Left cardiac atrium (tissue), 4 donors: ENCODE data around the gene WWOX. TPM values are rescaled to one million over a fixed set of nuclear protein-coding genes. Genes with fewer than 3 reads are reported as not detected.
A peak's percentile ranks its signal among the peaks of the same experiment; 100 is the strongest.

ENCODE experiments used
- ATAC-seq, 2 donors: fragments of 200-7000 bp; cut with Tn5 transposase; one replicate each; pipeline ENCODE4 v1.9.1; 2020; ENCODE audit warnings: mild to moderate bottlenecking in 2 of 2, moderate library complexity in 2 of 2
- DNase-seq: peaks from one replicate; pipeline ENCODE4 v3.0.0-alpha.2; 2020
- intact Hi-C, 2 donors: fragments of 100-400 bp; cut with DNase I; formaldehyde crosslinking; loops; one replicate each; pipeline versions ENCODE4 v1.14.1 to v1.15.1; 2022 to 2023
- total RNA-seq, 2 donors: library from RNA; stranded (reverse); fragmentation: NEBNext Ultra II Directional; extraction: Animal tissue kit (Norgen Biotek cat#: 25700); gene quantifications; one replicate each; pipeline ENCODE4 v1.2.1, GENCODE V29; 2021
- donor health status: DM: no; HTN: yes; CAD: no.
- donor health status: DM: no; HTN: yes; CAD: no; lungs with severe emphysema.
- donor health status: DM: yes; HTN: yes; CAD: no.
- donor health status: Dilated cardiomyopathy.

WWOX gene
- total RNA-seq, 2 donors from 2014 or later, result 7.6 to 8.6 TPM

- intact Hi-C loops, result no loop called here
- no peak for DNase-seq
Measured at GRCh38 chr16:78363843-78364555, 264.5 kb downstream of the WWOX start.

DNA sequence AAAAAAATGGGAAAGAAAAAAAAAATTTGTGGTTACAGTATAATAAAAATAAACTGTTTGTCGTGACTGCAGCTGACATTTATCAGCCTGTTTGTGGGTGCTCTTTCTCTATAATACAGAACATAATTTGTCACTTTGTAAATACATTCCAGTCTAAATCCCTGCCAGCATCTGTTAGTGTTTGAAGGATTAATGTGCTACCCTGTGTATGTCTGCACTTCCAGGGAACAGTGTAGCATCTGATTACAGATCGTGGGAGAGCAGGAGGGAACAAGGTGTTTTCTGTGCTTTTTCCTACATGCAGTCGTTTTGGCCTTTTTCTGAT is 265.1 kb downstream of the WWOX start:
- intact Hi-C loops, result no loop called here
- DNase-seq (no peak), ATAC-seq (no peak)

More at GRCh38 chr16:78363843-78364555, 264.5 kb downstream of the WWOX start:
- ATAC-seq, result no peak

GRCh38 chr16:78365366-78365765 is 265.9 kb downstream of the WWOX start:
- ATAC-seq (no peak), DNase-seq (no peak)
- intact Hi-C loops, result no loop called here

GRCh38 chr16:78368121-78369102 is 269.0 kb downstream of the WWOX start:
- intact Hi-C loops, result no loop called here
- ATAC-seq (no peak), DNase-seq (no peak)

DNA sequence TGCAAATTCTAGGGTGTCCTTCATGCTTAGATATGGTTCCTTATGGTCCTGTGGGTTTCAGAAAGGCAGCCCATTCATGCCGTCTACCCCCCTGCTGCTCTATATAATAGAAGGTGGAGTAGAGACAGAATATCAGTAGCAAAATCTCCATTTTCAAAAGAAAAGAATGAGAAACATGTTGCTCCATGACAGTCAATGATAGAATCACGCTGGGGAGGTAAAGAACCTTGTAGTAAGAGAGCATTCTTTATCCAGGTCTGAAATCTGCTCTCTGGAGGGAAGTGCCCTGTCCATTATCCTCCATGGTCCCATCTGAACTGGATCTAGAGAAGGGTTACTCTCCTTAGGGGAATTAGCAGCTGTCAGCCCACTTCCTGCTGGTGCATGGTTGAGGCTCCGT is 272.8 kb downstream of the WWOX start:
- no peak for ATAC-seq
- intact Hi-C loops, result no loop called here
- no peak for DNase-seq

GRCh38 chr16:78375055-78375679 is 275.7 kb downstream of the WWOX start:
- ATAC-seq, result no peak
- intact Hi-C loops, result no loop called here
- DNase-seq, result no peak

GRCh38 chr16:78376452-78376851 is 277.0 kb downstream of the WWOX start:
- DNase-seq (no peak), ATAC-seq (peak in 1 of 2 donors; percentile 27)
- intact Hi-C loops, result no loop called here

DNA sequence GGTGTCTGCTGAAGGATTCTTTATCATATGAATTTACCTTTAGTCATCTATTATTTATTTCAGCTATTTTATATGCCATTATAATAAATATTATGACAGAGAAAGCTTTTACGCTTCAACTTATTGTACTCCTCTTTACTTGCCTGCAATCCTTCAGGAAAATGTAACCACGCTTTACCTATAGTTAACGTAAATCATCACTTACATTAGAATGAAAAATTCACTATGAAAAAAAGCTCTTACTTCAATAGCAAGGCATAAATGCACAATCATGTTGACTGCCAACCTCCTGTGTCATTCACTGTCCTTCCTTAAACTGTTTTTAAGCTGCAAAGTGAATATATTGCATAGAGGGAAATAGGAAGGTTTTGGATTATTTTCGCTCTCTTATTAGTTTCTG is 277.9 kb downstream of the WWOX start:
- intact Hi-C loops, result no loop called here
- no peak for DNase-seq

DNA sequence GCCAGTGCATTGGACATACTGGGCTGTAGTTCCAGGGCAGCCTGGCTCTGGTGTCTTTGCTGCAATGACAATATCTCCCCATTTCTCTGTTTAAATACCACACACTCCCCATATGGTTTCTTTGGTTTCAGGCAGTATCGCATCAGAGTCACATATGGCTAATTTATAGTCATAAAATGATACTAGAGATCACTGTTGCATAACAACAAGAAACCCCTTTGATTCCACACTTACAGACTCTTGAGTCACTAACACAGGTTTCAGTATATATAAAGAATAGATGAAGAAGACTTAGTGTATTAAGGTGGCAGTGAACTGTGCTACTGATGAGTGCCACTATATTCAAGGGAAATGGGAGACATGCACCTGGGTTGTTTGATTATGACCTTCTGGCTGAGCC is 281.6 kb downstream of the WWOX start:
- ATAC-seq (no peak), DNase-seq (no peak)
- intact Hi-C loops, result no loop called here

More for the DNA sequence above, 277.9 kb downstream of the WWOX start:
- no peak for ATAC-seq

GRCh38 chr16:78383118-78383517 is 283.7 kb downstream of the WWOX start:
- intact Hi-C loops, result no loop called here
- DNase-seq (no peak), ATAC-seq (no peak)

GRCh38 chr16:78385086-78385805 is 285.8 kb downstream of the WWOX start:
- intact Hi-C loops, result no loop called here
- peak in 1 of 2 donors; percentile 39 for ATAC-seq

DNA sequence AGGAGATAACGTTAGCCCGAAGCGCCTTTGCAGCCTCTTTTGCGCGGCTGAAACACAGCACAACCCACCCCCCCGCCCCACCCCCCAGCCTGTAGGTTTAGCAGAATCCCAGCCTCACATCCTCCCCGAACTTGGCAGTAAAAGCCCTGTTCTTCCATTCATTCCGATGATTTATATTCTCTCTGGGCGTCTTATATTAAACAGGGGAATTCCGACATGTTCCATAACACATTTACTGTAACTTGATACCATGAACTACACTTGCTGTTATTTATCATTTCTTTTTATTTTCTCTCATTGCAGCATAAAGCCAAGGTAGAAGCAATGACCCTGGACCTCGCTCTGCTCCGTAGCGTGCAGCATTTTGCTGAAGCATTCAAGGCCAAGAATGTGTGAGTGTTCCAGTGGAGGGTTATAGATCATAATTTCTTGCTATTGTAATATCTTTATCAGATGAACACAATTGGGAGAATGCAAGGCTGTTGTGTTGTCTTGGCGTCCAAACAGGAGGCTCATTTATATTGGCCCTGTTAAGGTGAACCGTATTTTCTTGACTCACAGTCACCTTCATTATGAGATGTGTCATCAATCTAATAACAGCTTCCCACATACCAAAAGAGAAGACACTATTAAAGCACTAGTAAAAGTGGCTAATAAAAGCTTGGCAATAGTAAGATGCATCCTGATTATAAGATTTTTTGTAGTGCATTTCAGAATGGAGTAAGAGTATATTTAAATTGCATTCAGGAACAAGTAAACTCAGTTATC is 287.3 kb downstream of the WWOX start:
- intact Hi-C loops, result no loop called here
- DNase-seq (no peak), ATAC-seq (no peak)

More at GRCh38 chr16:78385086-78385805, 285.8 kb downstream of the WWOX start:
- DNase-seq, result no peak

- intact Hi-C loops, result no loop called here
- ATAC-seq (peak in 1 of 2 donors; percentile 51), DNase-seq (no peak)
Measured at GRCh38 chr16:78389009-78389498, 289.6 kb downstream of the WWOX start.

DNA sequence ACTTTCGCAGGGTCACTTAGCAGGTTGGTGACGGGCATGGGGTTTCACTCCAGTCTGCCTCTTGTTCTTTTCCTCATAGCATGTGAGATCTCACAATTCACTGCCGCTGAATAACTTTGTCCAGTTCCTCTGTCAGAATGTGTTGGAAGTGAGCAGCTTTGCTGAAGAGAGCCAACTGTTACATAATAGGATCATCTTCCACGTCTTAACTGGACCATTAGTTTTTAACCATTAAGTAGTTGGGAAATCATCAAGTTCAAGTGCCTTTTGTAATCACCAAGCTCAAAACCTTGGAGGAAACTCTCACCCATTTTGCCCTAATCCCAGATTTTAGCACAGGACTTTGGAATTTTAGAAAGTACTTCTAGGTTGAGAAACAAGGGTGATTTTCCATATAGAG is 290.6 kb downstream of the WWOX start:
- intact Hi-C loops, result no loop called here

DNA sequence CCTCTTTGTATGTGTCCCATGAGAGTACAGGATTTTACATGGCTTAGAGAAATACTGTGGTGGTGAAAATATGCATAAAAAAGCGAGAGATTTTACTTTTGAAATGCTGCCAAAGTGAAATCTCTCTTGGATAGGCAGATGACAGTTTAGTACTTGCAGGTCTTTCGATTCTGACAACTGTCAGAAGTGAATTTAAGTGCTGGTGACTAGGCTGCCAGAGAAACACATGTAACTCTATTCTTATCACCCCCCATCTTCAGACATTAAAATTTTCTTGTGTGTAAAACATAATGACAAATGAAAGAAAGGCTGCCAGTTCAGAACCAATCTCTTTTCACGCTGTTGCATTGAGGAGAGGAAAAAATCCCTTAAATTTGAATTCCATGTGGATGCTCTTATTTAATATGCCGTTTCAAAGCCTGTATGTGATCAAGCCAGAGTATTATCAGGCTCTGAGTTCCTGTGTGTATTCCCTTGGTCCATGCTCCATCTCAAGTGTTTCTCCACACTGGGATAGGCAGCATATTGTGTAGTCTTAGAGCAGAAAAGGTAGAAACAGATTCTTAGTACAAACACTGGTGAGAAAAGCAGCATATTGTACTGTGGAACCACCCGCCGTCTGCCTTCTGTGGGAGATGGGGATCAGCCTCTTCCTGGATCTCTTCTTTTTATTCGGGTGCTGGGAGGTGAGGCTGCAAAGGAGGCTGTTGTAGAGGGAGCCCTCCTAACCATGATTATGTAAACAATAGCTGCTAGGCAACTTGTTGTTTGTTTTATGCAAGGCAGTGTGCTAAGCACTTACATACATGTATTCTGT is 291.3 kb downstream of the WWOX start:
- intact Hi-C loops, result no loop called here
- ATAC-seq, result no peak
- no peak for DNase-seq

More for the DNA sequence above, 290.6 kb downstream of the WWOX start:
- ATAC-seq (peak; percentile 56 to 77), DNase-seq (no peak)

- ATAC-seq, result peak in 1 of 2 donors; percentile 32
- no peak for DNase-seq
- intact Hi-C loops, result no loop called here
Measured at GRCh38 chr16:78392585-78393195, 293.2 kb downstream of the WWOX start.

- ATAC-seq (no peak), DNase-seq (no peak)
- intact Hi-C loops, result no loop called here
Measured at GRCh38 chr16:78395035-78395434, 295.6 kb downstream of the WWOX start.
